H1 (cell line): ENCODE results near the gene DAAM1. TPM values are rescaled to one million over a fixed set of nuclear protein-coding genes. Genes with fewer than 3 reads are reported as not detected.

Experiments
- CTCF ChIA-PET: fragments of 300-600 bp; sonication (Branson Sonifier 250); formaldehyde crosslinking; loops from one replicate; lab custom pipeline; 2021; ENCODE audit not compliant: partially characterized antibody; lab: Charles Lee
- POLR2A ChIA-PET: fragments of 300-600 bp; sonication (Branson Sonifier 250); formaldehyde crosslinking; loops from one replicate; lab custom pipeline; 2021; ENCODE audit warnings: inconsistent platforms; ENCODE audit not compliant: partially characterized antibody; lab: Charles Lee
- DNase-seq, 2 experiments: peaks; one replicate each; pipeline versions ENCODE4 v3.0.0 to v3.0.0-alpha.2; 2010 to 2022; ENCODE audit warnings: low spot score in 2 of 2, low read depth in 1 of 2, mixed read lengths in 1 of 2
- FAIRE-seq: peaks from 2 replicates; lab custom pipeline; 2011; peaks lifted over from hg19 to GRCh38; lab: Jason Lieb, UNC
- H2AFZ ChIP-seq: 2 replicates; pipeline ENCODE4 v1.8.1; 2012; ENCODE audit warnings: low read length, inconsistent platforms
- H2AK5ac ChIP-seq: 2 replicates; pipeline ENCODE4 v1.6.1; 2013; ENCODE audit warnings: low read depth, low read length
- H2BK120ac ChIP-seq: replicated peaks from 2 replicates; pipeline ENCODE3; 2013; ENCODE audit warnings: low read depth, low read length, inconsistent platforms
- H2BK12ac ChIP-seq: 2 replicates; pipeline ENCODE4 v1.6.1; 2013; ENCODE audit warnings: low read depth, low read length
- H2BK15ac ChIP-seq: 2 replicates; pipeline ENCODE4 v1.6.1; 2013; ENCODE audit warnings: low read length
- H2BK20ac ChIP-seq: 2 replicates; pipeline ENCODE4 v1.6.1; 2013; ENCODE audit warnings: low read length
- H2BK5ac ChIP-seq: 2 replicates; pipeline ENCODE4 v1.6.1; 2013; ENCODE audit warnings: low read depth, low read length
- H3K14ac ChIP-seq: 2 replicates; pipeline ENCODE4 v1.6.1; 2013; ENCODE audit warnings: inconsistent platforms; ENCODE audit not compliant: insufficient read length
- H3K18ac ChIP-seq: 2 replicates; pipeline ENCODE4 v1.6.1; 2013; ENCODE audit warnings: low read length; ENCODE audit errors: extremely low read depth
- H3K23ac ChIP-seq: 2 replicates; pipeline ENCODE4 v1.6.1; 2013; ENCODE audit warnings: inconsistent platforms; ENCODE audit not compliant: insufficient read length
- H3K23me2 ChIP-seq: 2 replicates; pipeline ENCODE4 v1.6.1; 2013; ENCODE audit warnings: low read depth, low read length
- H3K27ac ChIP-seq: 2 replicates; pipeline ENCODE4 v1.6.1; 2011; ENCODE audit warnings: low read depth, low read length, inconsistent platforms
- H3K27me3 ChIP-seq, 4 experiments: replicated peaks in 1 of 4; 1 replicate in 1 of 4; 2 replicates in 3 of 4; pipeline versions ENCODE4 v1.6.1 to v1.8.1; 2011 to 2013; ENCODE audit warnings: low read length in 3 of 4, mild to moderate bottlenecking in 3 of 4, inconsistent platforms in 2 of 4, mixed read lengths in 2 of 4, moderate library complexity in 1 of 4; ENCODE audit not compliant: control insufficient read depth in 3 of 4, insufficient read depth in 3 of 4; ENCODE audit errors: extremely low read depth in 1 of 4
- H3K36me3 ChIP-seq, 4 experiments: 2 replicates each; pipeline versions ENCODE4 v1.6.1 to v1.8.1; 2011 to 2013; ENCODE audit warnings: mild to moderate bottlenecking in 4 of 4, low read length in 3 of 4, moderate library complexity in 2 of 4, control low read depth in 1 of 4, inconsistent platforms in 1 of 4; ENCODE audit not compliant: insufficient read depth in 4 of 4, control insufficient read depth in 2 of 4
- H3K4ac ChIP-seq: replicated peaks from 2 replicates; pipeline ENCODE3; 2013; ENCODE audit warnings: low read length, low read depth, mixed read lengths, inconsistent platforms; ENCODE audit not compliant: insufficient read length
- H3K4me1 ChIP-seq, 4 experiments: replicated peaks in 1 of 4; 1 replicate in 1 of 4; 2 replicates in 3 of 4; pipeline versions ENCODE4 v1.6.1 to v1.8.1; 2011 to 2013; ENCODE audit warnings: low read length in 3 of 4, inconsistent platforms in 2 of 4, mixed read lengths in 1 of 4; ENCODE audit not compliant: insufficient read depth in 4 of 4, control insufficient read depth in 3 of 4
- H3K4me2 ChIP-seq, 2 experiments: 2 replicates each; pipeline versions ENCODE4 v1.6.1 to v1.8.1; 2011 to 2013; ENCODE audit warnings: low read depth in 2 of 2, low read length in 2 of 2, control low read depth in 1 of 2, inconsistent platforms in 1 of 2, mild to moderate bottlenecking in 1 of 2; ENCODE audit not compliant: insufficient read depth in 1 of 2
- H3K4me3 ChIP-seq, 4 experiments: fragments of 200-600, 300-600 bp in 1 of 4; sonication (generic), shearing (Covaris generic), sonication (Bioruptor Twin) in 1 of 4; 2 replicates each; pipeline versions ENCODE4 v1.5.1 to v1.8.1; 2011 to 2016; ENCODE audit warnings: low read length in 4 of 4, low read depth in 3 of 4, control low read depth in 2 of 4, inconsistent platforms in 2 of 4, mild to moderate bottlenecking in 2 of 4, mixed read lengths in 1 of 4, moderate library complexity in 1 of 4; ENCODE audit not compliant: insufficient read depth in 2 of 4; ENCODE audit errors: extremely low read depth in 1 of 4
- H3K56ac ChIP-seq: replicated peaks from 2 replicates; pipeline ENCODE3; 2013; ENCODE audit warnings: low read depth, mild to moderate bottlenecking, mixed read lengths, low read length, inconsistent platforms; ENCODE audit not compliant: insufficient read length
- H3K79me1 ChIP-seq: 2 replicates; pipeline ENCODE4 v1.6.1; 2013; ENCODE audit warnings: low read depth, low read length, control low read depth
- H3K79me2 ChIP-seq, 2 experiments: 2 replicates each; pipeline versions ENCODE4 v1.6.1 to v1.8.1; 2012 to 2013; ENCODE audit warnings: low read length in 2 of 2, mild to moderate bottlenecking in 2 of 2, inconsistent platforms in 1 of 2; ENCODE audit not compliant: insufficient read depth in 2 of 2, control insufficient read depth in 1 of 2
- H3K9ac ChIP-seq, 4 experiments: replicated peaks in 1 of 4; 1 replicate in 1 of 4; 2 replicates in 3 of 4; pipeline versions ENCODE4 v1.6.1 to v1.8.1; 2011 to 2013; ENCODE audit warnings: low read depth in 3 of 4, low read length in 3 of 4, control low read depth in 2 of 4, mild to moderate bottlenecking in 2 of 4, moderate library complexity in 2 of 4, inconsistent platforms in 1 of 4; ENCODE audit errors: extremely low read depth in 1 of 4
- H3K9me3 ChIP-seq, 2 experiments: 2 replicates each; pipeline versions ENCODE4 v1.6.1 to v1.8.1; 2012 to 2013; ENCODE audit warnings: mild to moderate bottlenecking in 2 of 2, moderate library complexity in 2 of 2, control low read depth in 1 of 2, inconsistent platforms in 1 of 2, low read depth in 1 of 2, low read length in 1 of 2, mixed read lengths in 1 of 2; ENCODE audit not compliant: insufficient read depth in 2 of 2
- H4K20me1 ChIP-seq, 2 experiments: replicated peaks in 1 of 2; 2 replicates each; pipeline versions ENCODE3 to v1.8.1; 2011 to 2013; ENCODE audit warnings: inconsistent platforms in 2 of 2, low read length in 2 of 2, mild to moderate bottlenecking in 1 of 2; ENCODE audit not compliant: insufficient read depth in 2 of 2, control insufficient read depth in 1 of 2
- H4K5ac ChIP-seq: 2 replicates; pipeline ENCODE4 v1.6.1; 2013; ENCODE audit warnings: low read length, low read depth, mixed read lengths, inconsistent platforms; ENCODE audit not compliant: insufficient read length
- H4K8ac ChIP-seq: 2 replicates; pipeline ENCODE4 v1.8.0; 2013; ENCODE audit warnings: mild to moderate bottlenecking, moderate library complexity, low read length, inconsistent platforms; ENCODE audit not compliant: insufficient read depth; ENCODE audit errors: extremely low read depth
- H4K91ac ChIP-seq: replicated peaks from 2 replicates; pipeline ENCODE3; 2013; ENCODE audit warnings: low read length, mixed read lengths, inconsistent platforms; ENCODE audit not compliant: insufficient read length
- CHD1 ChIP-seq: IDR thresholded peaks from 2 replicates; pipeline ENCODE4 v1.6.1; 2012; ENCODE audit warnings: low read depth, low read length, improper control_type of control experiment
- YY1 ChIP-seq: IDR thresholded peaks from 2 replicates; pipeline ENCODE4 v1.6.1; 2011; ENCODE audit warnings: low read depth, mild to moderate bottlenecking, low read length
- WGBS, 2 experiments: shearing (Covaris generic) in 1 of 2; methylation state at CpG; one replicate each; pipeline versions ENCODE4 v1.1.6 to v1.1.7; 2013 to 2015; ENCODE audit warnings: low lambda C conversion rate in 2 of 2, mixed read lengths in 2 of 2, inconsistent platforms in 1 of 2, low coverage in 1 of 2, missing lambda C conversion rate in 1 of 2; ENCODE audit not compliant: insufficient replicate concordance in 2 of 2, insufficient coverage in 1 of 2, insufficient read length in 1 of 2; ENCODE audit errors: extremely low coverage in 1 of 2, missing lambda C conversion rate in 1 of 2; 5-methylcytosine and 5-hydroxymethylcytosine counted together
- polyA plus RNA-seq, 7 experiments: library from polyadenylated mRNA; depleted of rRNA in 3 of 7; stranded (reverse) in 5 of 7; unstranded in 2 of 7; fragments of >200 nt in 5 of 7; fragments of 200-250 nt in 2 of 7; gene quantifications; 1 replicate in 5 of 7; 2 replicates in 1 of 7; 4 replicates in 1 of 7; pipeline versions ENCODE4 v1.2.1 to v1.2.3, GENCODE V29; 2011 to 2013; ENCODE audit warnings: missing spikeins in 2 of 7, mixed read lengths in 2 of 7
- total RNA-seq: library from RNA; stranded (reverse); fragmentation: NEBNext Ultra II Directional; extraction: Animal tissue kit (Norgen Biotek cat#: 25700); gene quantifications from 2 replicates; pipeline ENCODE4 v1.2.1, GENCODE V29; 2021

DAAM1 gene
- total and polyA plus RNA-seq, 2 of the 8 experiments (the other 6 are each of a cell fraction or from before 2014, with no cell fraction given) = 5.0 to 44.9 TPM

DNA sequence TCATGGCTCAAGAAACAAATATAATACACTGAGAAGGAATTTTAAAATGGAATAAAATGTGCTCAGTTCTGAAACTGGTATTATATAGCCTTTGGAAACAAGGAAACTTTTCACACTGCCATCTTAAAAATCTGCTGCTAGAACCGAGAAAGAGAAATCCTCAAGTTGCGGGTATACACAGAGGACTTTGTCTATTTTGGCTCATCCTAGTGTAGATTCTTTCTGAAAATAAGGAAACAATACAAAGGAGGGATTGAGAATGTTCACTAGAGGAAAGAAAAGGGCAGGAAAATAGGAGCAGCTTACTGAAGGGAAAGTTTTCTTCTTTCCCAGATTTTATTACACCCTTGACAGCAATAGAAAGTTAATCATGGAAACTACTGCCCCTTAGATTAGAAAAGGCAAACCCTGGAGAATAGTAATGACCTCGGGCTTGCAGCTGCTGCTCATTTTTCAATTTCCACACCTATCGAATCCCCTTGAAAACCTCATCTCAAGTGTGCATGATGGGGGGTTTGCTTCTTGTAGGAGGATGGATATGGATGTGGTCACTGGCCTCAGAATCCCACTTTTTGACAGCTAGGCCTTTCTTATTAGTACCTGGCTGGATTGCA, 104.6 kb downstream of the DAAM1 start:
- no peak overlapping the region for H2BK20ac ChIP-seq

More for the DNA sequence above, 104.6 kb downstream of the DAAM1 start:
- TF ChIP-seq CHD1 = no peak
- TF ChIP-seq YY1 = no peak
- TF ChIP-seq, all 59 proteins: peak for 0
- ChIA-PET POLR2A (no interaction called here), CTCF (interaction anchor here (2.2 kb wide), 1 partner anchor 8 kb away, joined by 7 read pairs; no protein-coding TSS in a partner anchor)
- Histone ChIP-seq H2AK5ac (no peak overlapping the region), H3K23me2 (no peaks in the 10 kb centered on the region), H3K4me3 (no peak overlapping the region), H4K5ac (no peak overlapping the region), H3K9ac (no peak overlapping the region), H3K27ac (no peak overlapping the region), H3K79me2 (no peaks in the 10 kb centered on the region), H3K56ac (no peak overlapping the region), H2BK15ac (no peak overlapping the region), H3K4ac (no peak overlapping the region), H3K23ac (no peak overlapping the region), H2BK120ac (no peak overlapping the region), H2BK5ac (no peak overlapping the region), H3K14ac (no peak overlapping the region), H4K8ac (no peak overlapping the region), H4K91ac (no peak overlapping the region), H2AFZ (no peak overlapping the region), H2BK12ac (no peak overlapping the region), H3K9me3 (no peaks in the 10 kb centered on the region), H3K18ac (no peak overlapping the region), H3K4me2 (no peak overlapping the region), H3K4me1 (no peaks in the 10 kb centered on the region), H3K79me1 (no peaks in the 10 kb centered on the region), H3K27me3 (no peaks in the 10 kb centered on the region), H3K36me3 (peaks cover 0 to 8% (median 0%) of the 10 kb centered on the region in 4 experiments; a peak in 3 of 8 replicates), H4K20me1 (no peaks in the 10 kb centered on the region)
- DNase-seq = no peak
- 90% methylated on average over 4 of the region's 4 CpGs; no CpG with 5 or more reads in 1 of the 2 experiments for WGBS, 2 experiments
- no peak for FAIRE-seq
